RWPE1 (cell line): ENCODE data around the gene NEAT1.
A peak's percentile ranks its signal among the peaks of the same experiment; 100 is the strongest.

Source experiments
- CTCF ChIA-PET: fragments of 350-600 bp; sonication (Branson Sonifier 250); formaldehyde crosslinking; extraction: SDS; loops from one replicate; lab custom pipeline; 2021; lab: Yijun Ruan, JAX
- POLR2A ChIA-PET: fragments of 400-600 bp; formaldehyde crosslinking; extraction: SDS; loops from one replicate; lab custom pipeline; 2020; ENCODE audit warnings: antibody characterized with exemption; ENCODE audit not compliant: low non-redundant PET; lab: Yijun Ruan, JAX
- DNase-seq: peaks from one replicate; pipeline ENCODE4 v3.0.0; 2012; ENCODE audit warnings: low spot score
- H3K27ac ChIP-seq: fragments of 450-650 bp; 2 replicates; pipeline ENCODE4 v1.5.1; 2017
- TF ChIP-seq, protein P1 (sequence below): fragments of 450-650 bp; conservative IDR thresholded peaks from 2 replicates; pipeline ENCODE4 v1.5.1; 2017; ENCODE audit warnings: low read depth, mild to moderate bottlenecking

Gene NEAT1

DNA sequence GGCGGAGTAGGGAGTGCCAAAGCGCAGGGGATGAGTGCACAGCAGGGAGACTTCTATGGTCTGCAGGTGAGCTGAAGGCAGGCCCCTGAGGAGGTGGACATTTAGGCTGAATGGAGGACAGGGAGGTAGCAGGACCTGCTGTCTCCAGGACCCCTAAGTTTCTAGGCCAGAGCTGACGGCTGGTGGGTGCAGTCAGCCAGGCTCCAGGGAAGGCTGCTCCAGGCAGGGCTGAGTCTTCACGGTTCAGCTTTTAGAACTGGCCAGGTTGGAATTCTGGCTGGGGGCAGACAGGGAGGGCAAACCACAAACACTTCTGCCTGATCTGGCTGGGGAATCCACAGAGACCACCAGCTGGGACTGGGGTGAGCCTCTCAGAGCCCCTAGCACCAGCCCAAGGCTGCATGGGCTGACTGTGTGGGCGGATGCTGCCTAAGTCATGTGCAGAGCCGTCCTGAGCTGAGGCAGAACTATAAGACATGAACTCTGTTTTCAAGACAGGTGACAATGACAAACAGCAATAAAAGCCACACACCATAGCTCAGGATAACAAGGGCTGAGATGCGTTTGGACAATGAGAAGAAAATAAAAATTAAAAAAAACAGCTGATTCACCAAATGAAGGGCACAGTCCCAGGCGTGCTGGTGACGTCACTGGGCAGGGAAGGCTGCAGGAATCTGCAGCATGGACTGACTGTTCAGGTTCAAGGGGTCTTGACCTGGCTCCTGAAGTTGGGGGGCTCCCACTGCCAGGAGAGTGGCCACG is 65.9 kb downstream of the NEAT1 start:
- H3K27ac ChIP-seq, result peak overlapping the region; percentile 99
- no peak for DNase-seq
- CTCF ChIA-PET, result interaction anchor here (0.8 to 1.0 kb wide), 2 partner anchors 16 to 19 kb away, joined by 3 to 4 read pairs; no protein-coding TSS in a partner anchor
- POLR2A ChIA-PET, result interaction anchor here (0.5 to 1.5 kb wide), 4 partner anchors 9 to 24 kb away, joined by 3 to 4 read pairs (median 3); no protein-coding TSS in a partner anchor
- TF ChIP-seq, protein P1, sequence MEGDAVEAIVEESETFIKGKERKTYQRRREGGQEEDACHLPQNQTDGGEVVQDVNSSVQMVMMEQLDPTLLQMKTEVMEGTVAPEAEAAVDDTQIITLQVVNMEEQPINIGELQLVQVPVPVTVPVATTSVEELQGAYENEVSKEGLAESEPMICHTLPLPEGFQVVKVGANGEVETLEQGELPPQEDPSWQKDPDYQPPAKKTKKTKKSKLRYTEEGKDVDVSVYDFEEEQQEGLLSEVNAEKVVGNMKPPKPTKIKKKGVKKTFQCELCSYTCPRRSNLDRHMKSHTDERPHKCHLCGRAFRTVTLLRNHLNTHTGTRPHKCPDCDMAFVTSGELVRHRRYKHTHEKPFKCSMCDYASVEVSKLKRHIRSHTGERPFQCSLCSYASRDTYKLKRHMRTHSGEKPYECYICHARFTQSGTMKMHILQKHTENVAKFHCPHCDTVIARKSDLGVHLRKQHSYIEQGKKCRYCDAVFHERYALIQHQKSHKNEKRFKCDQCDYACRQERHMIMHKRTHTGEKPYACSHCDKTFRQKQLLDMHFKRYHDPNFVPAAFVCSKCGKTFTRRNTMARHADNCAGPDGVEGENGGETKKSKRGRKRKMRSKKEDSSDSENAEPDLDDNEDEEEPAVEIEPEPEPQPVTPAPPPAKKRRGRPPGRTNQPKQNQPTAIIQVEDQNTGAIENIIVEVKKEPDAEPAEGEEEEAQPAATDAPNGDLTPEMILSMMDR, result no peak

DNA sequence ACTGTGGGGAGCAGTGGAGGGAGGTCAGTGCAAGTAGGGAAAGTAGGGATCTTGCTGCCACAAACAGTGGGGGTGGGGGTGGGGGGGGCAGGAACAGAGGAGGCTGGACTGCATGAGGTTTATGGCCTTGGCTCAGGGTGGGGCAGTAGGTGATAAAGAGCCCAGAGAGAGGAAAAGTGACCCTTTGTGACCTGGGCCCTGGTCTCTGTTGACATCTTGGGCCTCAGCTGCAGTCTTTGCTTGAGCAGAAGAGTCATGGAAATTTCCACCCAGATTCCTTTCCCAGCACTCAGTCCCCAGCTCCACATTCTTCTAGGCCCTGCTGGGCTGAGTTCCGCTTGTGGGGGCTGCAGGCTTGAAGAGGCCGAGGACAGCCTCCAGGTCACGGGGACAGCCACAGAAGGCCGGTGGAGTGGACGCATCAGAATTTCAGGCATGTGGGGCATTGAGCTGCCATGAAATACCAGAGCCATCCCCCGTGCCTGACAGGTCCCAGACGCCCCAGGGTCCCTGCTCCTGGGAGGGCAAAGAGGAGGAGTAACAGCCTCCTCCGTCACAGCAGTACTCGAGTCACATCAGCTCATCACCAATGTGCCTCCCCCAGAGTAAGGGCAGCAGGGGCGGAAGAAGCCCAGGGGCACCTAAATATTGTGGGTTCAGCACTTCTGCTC is 66.6 kb downstream of the NEAT1 start:
- ChIA-PET POLR2A (interaction anchor here (0.6 to 1.5 kb wide), 2 partner anchors 8 to 11 kb away, joined by 3 to 4 read pairs; no protein-coding TSS in a partner anchor), CTCF (interaction anchor here (0.8 kb wide), 1 partner anchor 11 kb away, joined by 4 read pairs; no protein-coding TSS in a partner anchor)
- TF ChIP-seq, protein P1, result no peak

DNA sequence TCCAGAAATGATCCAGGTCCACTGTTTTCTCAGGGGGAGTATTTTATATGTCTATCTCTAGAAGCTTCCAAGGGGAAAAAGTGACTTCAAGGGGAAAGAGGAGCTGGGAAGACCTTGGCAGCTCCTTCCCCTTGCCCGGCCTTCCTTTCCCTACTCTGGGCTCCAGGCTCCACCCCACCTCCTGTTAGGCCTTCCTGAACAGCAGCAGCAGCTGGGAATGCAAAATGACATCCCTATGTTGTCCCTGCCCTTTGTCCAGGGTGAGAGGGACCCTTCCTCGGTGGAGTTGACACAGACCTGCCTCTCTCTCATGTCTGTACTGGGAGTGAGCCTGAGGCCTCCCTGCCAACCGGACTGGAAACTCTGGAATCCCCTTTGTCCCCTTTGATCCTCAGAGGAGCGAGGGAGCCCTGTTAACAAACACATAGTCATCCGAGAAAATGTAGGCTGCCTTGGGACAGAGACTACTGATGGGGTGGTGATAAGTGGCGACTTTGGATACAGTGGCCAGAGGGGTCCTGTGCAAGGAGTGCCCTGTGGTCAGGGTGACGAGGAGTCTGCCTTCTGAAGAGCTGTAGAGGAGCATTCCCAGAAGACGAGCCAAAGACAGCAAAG is 67.2 kb downstream of the NEAT1 start:
- ChIA-PET POLR2A (interaction anchor here (0.6 kb wide), 1 partner anchor 12 kb away, joined by 3 read pairs; no protein-coding TSS in a partner anchor), CTCF (interaction anchor here (0.8 kb wide), 1 partner anchor 11 kb away, joined by 4 read pairs; no protein-coding TSS in a partner anchor)
- no peak for DNase-seq
- peak overlapping the region; percentile 99 for H3K27ac ChIP-seq
- TF ChIP-seq, protein P1, result no peak

More for the DNA sequence above, 66.6 kb downstream of the NEAT1 start:
- peak overlapping the region; percentile 99 for H3K27ac ChIP-seq
- DNase-seq, result no peak

DNA sequence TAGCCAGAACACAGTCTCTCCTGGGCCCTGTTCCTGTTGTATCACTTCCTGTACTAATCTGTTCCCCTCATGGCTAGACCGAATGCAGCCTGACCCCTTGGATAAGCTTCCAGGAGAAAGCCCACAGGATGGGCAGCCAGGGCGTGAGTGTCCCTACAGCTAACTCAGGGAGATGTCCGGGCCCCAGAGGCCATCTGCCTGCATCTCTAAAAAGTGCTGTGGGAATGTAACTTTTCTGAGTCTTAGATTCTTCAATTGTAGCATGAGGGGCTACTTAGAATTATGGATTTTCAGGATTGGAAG is 68.5 kb downstream of the NEAT1 start:
- POLR2A ChIA-PET, result interaction anchor here (1.2 kb wide), 1 partner anchor 11 kb away, joined by 4 read pairs; no protein-coding TSS in a partner anchor
- no peak for DNase-seq
- TF ChIP-seq, protein P1, result no peak
- CTCF ChIA-PET, result interaction anchor here (0.7 to 0.9 kb wide), 2 partner anchors 12 to 19 kb away, joined by 3 to 7 read pairs; no protein-coding TSS in a partner anchor
- peak overlapping the region; percentile 99 for H3K27ac ChIP-seq

DNA sequence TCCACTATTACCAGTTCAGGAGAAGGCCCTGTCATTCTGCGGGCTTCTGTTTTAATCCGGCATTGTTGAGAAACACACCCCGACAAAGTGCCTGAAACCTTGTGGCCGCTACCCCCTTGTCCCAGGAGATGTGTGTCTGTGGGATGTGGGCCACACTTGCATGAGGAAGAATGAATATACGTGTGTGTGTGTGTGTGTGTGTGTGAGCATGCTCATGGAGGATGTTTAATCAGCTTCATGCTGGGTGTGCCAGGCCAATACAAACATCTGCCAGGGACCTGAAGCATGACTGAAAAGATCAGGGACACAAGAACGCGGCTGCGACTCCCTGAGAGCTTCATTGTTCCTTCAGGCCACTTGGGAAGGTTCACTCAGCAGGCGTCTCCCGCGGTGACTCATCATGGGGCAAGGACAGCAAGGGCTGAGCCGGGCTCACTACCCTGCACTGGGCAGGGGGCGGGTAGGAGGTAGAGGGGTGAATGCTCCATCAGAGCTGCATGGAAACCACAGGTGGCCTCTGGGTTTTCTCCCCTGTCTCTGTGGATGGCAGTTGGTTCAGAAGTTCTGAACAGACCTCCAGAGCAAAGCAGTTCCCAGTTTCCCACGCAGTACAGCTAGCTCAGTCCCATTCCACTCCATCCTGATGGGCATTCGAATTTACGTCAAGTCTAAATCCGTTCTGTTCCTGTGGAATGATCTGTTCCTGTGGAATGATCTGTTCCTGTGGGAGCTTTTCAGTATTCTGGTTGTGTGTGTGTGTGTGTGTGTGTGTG is 69.2 kb downstream of the NEAT1 start:
- peak overlapping the region; percentile 99 for H3K27ac ChIP-seq
- POLR2A ChIA-PET, result interaction anchor here (0.6 to 2.5 kb wide), 4 partner anchors 10 to 289 kb away, joined by 3 to 19 read pairs (median 4); partner anchors contain the start of gene AP5B1
- no peak for DNase-seq
- CTCF ChIA-PET, result interaction anchor here (0.6 to 1.0 kb wide), 4 partner anchors 10 to 360 kb away, joined by 3 to 7 read pairs (median 3); no protein-coding TSS in a partner anchor
- TF ChIP-seq, protein P1, result no peak
